H9 (cell line): ENCODE results near the gene ATP11B. TPM values are rescaled to one million over a fixed set of nuclear protein-coding genes. Genes with fewer than 3 reads are reported as not detected.

Experiments used
- DNase-seq: peaks from one replicate; pipeline ENCODE4 v3.0.0-alpha.2; 2017
- H2AFZ ChIP-seq: one replicate; pipeline ENCODE4 v1.6.1; 2013; ENCODE audit warnings: mild to moderate bottlenecking, low read length, control low read depth, moderate library complexity
- H2AK5ac ChIP-seq: 2 replicates; pipeline ENCODE4 v1.6.1; 2013; ENCODE audit warnings: low read length, control low read depth, mixed read lengths; ENCODE audit not compliant: insufficient read length
- H2BK120ac ChIP-seq: one replicate; pipeline ENCODE4 v1.6.1; 2013; ENCODE audit warnings: low read depth, mild to moderate bottlenecking, low read length, control low read depth, inconsistent platforms; ENCODE audit not compliant: poor library complexity, severe bottlenecking
- H2BK12ac ChIP-seq: 2 replicates; pipeline ENCODE4 v1.6.1; 2013; ENCODE audit warnings: low read length, control low read depth, mixed read lengths, low read depth; ENCODE audit not compliant: insufficient read length
- H2BK15ac ChIP-seq: 2 replicates; pipeline ENCODE4 v1.6.1; 2013; ENCODE audit warnings: low read depth, low read length, control low read depth
- H2BK20ac ChIP-seq: one replicate; pipeline ENCODE4 v1.6.1; 2013; ENCODE audit warnings: low read depth, mild to moderate bottlenecking, low read length, control low read depth, inconsistent platforms; ENCODE audit not compliant: poor library complexity, severe bottlenecking
- H2BK5ac ChIP-seq: 2 replicates; pipeline ENCODE4 v1.6.1; 2013; ENCODE audit warnings: low read length, control low read depth, mixed read lengths; ENCODE audit not compliant: insufficient read length
- H3K14ac ChIP-seq: 2 replicates; pipeline ENCODE4 v1.6.1; 2013; ENCODE audit warnings: low read length, control low read depth; ENCODE audit not compliant: insufficient read depth
- H3K18ac ChIP-seq: 2 replicates; pipeline ENCODE4 v1.6.1; 2013; ENCODE audit warnings: low read depth, mild to moderate bottlenecking, mixed read lengths, low read length, control low read depth; ENCODE audit not compliant: insufficient read length
- H3K23ac ChIP-seq: 2 replicates; pipeline ENCODE4 v1.6.1; 2013; ENCODE audit warnings: low read length, control low read depth, mixed read lengths, low read depth; ENCODE audit not compliant: insufficient read length
- H3K23me2 ChIP-seq: 2 replicates; pipeline ENCODE4 v1.6.1; 2013; ENCODE audit warnings: low read depth, mild to moderate bottlenecking, mixed read lengths, low read length, control low read depth; ENCODE audit not compliant: insufficient read length, poor library complexity, severe bottlenecking
- H3K27ac ChIP-seq: 2 replicates; pipeline ENCODE4 v1.5.1; 2013; ENCODE audit warnings: low read length, control low read depth, mixed read lengths, low read depth; ENCODE audit not compliant: insufficient read length
- H3K27me3 ChIP-seq: 2 replicates; pipeline ENCODE4 v1.6.1; 2013; ENCODE audit warnings: low read length, control low read depth, inconsistent platforms; ENCODE audit not compliant: insufficient read depth
- H3K4ac ChIP-seq: 2 replicates; pipeline ENCODE4 v1.6.1; 2013; ENCODE audit warnings: low read depth, mild to moderate bottlenecking, control low read depth, inconsistent platforms, low read length, moderate library complexity
- H3K4me1 ChIP-seq: 2 replicates; pipeline ENCODE4 v1.6.1; 2013; ENCODE audit warnings: low read length, control low read depth, inconsistent platforms; ENCODE audit not compliant: insufficient read depth
- H3K4me2 ChIP-seq: 2 replicates; pipeline ENCODE4 v1.6.1; 2013; ENCODE audit warnings: low read length, control low read depth, mixed read lengths; ENCODE audit not compliant: insufficient read length, insufficient read depth
- H3K56ac ChIP-seq: 2 replicates; pipeline ENCODE4 v1.6.1; 2013; ENCODE audit warnings: low read depth, mild to moderate bottlenecking, mixed read lengths, low read length, control low read depth; ENCODE audit not compliant: insufficient read length
- H3K79me1 ChIP-seq: 2 replicates; pipeline ENCODE4 v1.6.1; 2013; ENCODE audit warnings: low read depth, mild to moderate bottlenecking, moderate library complexity, low read length, control low read depth, inconsistent platforms; ENCODE audit not compliant: insufficient read depth, poor library complexity, severe bottlenecking
- H3K79me2 ChIP-seq: 2 replicates; pipeline ENCODE4 v1.6.1; 2013; ENCODE audit warnings: low read length, control low read depth, inconsistent platforms; ENCODE audit not compliant: insufficient read depth
- H3K9ac ChIP-seq: 2 replicates; pipeline ENCODE4 v1.6.1; 2013; ENCODE audit warnings: low read length, control low read depth, mixed read lengths; ENCODE audit not compliant: insufficient read length; ENCODE audit errors: extremely low read depth
- H3K9me3 ChIP-seq: one replicate; pipeline ENCODE4 v1.6.1; 2013; ENCODE audit warnings: low read depth, low read length, inconsistent platforms; ENCODE audit not compliant: control insufficient read depth
- H3T11ph ChIP-seq: one replicate; pipeline ENCODE4 v1.6.1; 2013; ENCODE audit warnings: mild to moderate bottlenecking, low read length, control low read depth, inconsistent platforms
- H4K20me1 ChIP-seq: one replicate; pipeline ENCODE4 v1.6.1; 2013; ENCODE audit not compliant: control insufficient read depth, insufficient read length, insufficient read depth
- H4K5ac ChIP-seq: 2 replicates; pipeline ENCODE4 v1.6.1; 2013; ENCODE audit warnings: low read depth, mild to moderate bottlenecking, mixed read lengths, low read length, control low read depth; ENCODE audit not compliant: insufficient read length
- H4K8ac ChIP-seq: replicated peaks from 2 replicates; pipeline ENCODE4 v1.6.1; 2013; ENCODE audit warnings: low read length, control low read depth, mixed read lengths, low read depth; ENCODE audit not compliant: insufficient read length
- H4K91ac ChIP-seq: 2 replicates; pipeline ENCODE4 v1.6.1; 2013; ENCODE audit warnings: low read depth, mild to moderate bottlenecking, moderate library complexity, mixed read lengths, low read length, control low read depth; ENCODE audit not compliant: insufficient read length
- H3K27ac Mint-ChIP-seq, 3 experiments: 2 replicates in 2 of 3; 3 replicates in 1 of 3; pipeline ENCODE4 v1.8.0; 2020 to 2021; ENCODE audit warnings: mixed read lengths in 3 of 3, mild to moderate bottlenecking in 1 of 3, moderate library complexity in 1 of 3
- H3K27me3 Mint-ChIP-seq: 2 replicates; pipeline ENCODE4 v1.8.0; 2021; ENCODE audit warnings: low read depth, mild to moderate bottlenecking, moderate library complexity, mixed read lengths
- H3K36me3 Mint-ChIP-seq, 3 experiments: 2 replicates in 2 of 3; 3 replicates in 1 of 3; pipeline ENCODE4 v1.8.0; 2020 to 2021; ENCODE audit warnings: low read depth in 3 of 3, mixed read lengths in 3 of 3; ENCODE audit not compliant: insufficient read depth in 1 of 3
- H3K4me1 Mint-ChIP-seq, 2 experiments: 2 replicates each; pipeline ENCODE4 v1.8.0; 2020; ENCODE audit warnings: mixed read lengths in 2 of 2
- H3K4me3 Mint-ChIP-seq, 2 experiments: 2 replicates in 1 of 2; 3 replicates in 1 of 2; pipeline ENCODE4 v1.8.0; 2020 to 2021; ENCODE audit warnings: mild to moderate bottlenecking in 2 of 2, mixed read lengths in 2 of 2, moderate library complexity in 1 of 2
- H3K9me3 Mint-ChIP-seq, 2 experiments: 2 replicates in 1 of 2; 3 replicates in 1 of 2; pipeline ENCODE4 v1.8.0; 2020; ENCODE audit warnings: mild to moderate bottlenecking in 2 of 2, mixed read lengths in 2 of 2, moderate library complexity in 1 of 2
- CTCF ChIP-seq: fragments of 200-600 bp; sonication (generic); conservative IDR thresholded peaks from 3 replicates; pipeline ENCODE4 v1.8.0; 2021; ENCODE audit warnings: antibody characterized with exemption, mild to moderate bottlenecking
- WGBS: extraction: QIAGEN DNeasy Blood & Tissue Kit; methylation state at CpG from one replicate; pipeline ENCODE4 v1.1.7; 2013; ENCODE audit warnings: missing lambda C conversion rate, low lambda C conversion rate, mixed read lengths; ENCODE audit not compliant: insufficient read length; ENCODE audit errors: extremely low coverage; 5-methylcytosine and 5-hydroxymethylcytosine counted together
- total RNA-seq: library from RNA; stranded (reverse); gene quantifications from 2 replicates; pipeline ENCODE4 v1.2.1, GENCODE V29; 2021

ATP11B gene
- total RNA-seq, 1 experiment from 2014 or later, result 30.0 TPM

- Histone ChIP-seq H2BK15ac (no peak overlapping the region), H2BK12ac (no peak overlapping the region), H3K79me2 (no peaks in the 10 kb centered on the region; the same call in 1 of the 2 replicates), H3T11ph (no peak overlapping the region), H2AFZ (no peak overlapping the region), H4K91ac (no peak overlapping the region), H2BK120ac (no peak overlapping the region), H4K20me1 (no peaks in the 10 kb centered on the region), H3K9me3 (no peaks in the 10 kb centered on the region), H3K4me2 (no peak overlapping the region), H3K27ac (no peak overlapping the region), H3K9ac (no peak overlapping the region), H3K79me1 (no peaks in the 10 kb centered on the region), H4K5ac (no peak overlapping the region), H3K27me3 (no peaks in the 10 kb centered on the region), H3K4ac (no peak overlapping the region), H3K23me2 (no peaks in the 10 kb centered on the region), H3K4me1 (no peaks in the 10 kb centered on the region; the same call in 1 of the 2 replicates), H3K23ac (no peak overlapping the region), H2BK5ac (no peak overlapping the region), H2BK20ac (no peak overlapping the region), H2AK5ac (no peak overlapping the region), H3K56ac (no peak overlapping the region), H4K8ac (no peak overlapping the region), H3K18ac (no peak overlapping the region), H3K14ac (no peak overlapping the region)
- Mint-ChIP-seq H3K9me3 (peaks cover 0 to 9% of the 10 kb centered on the region in 2 experiments; a peak in 3 of 5 replicates), H3K27ac (peak overlapping the region; percentile 32 to 92 (median 68); a peak in 5 of 7 replicates), H3K4me1 (peaks cover 17 to 24% of the 10 kb centered on the region in 2 experiments), H3K27me3 (no peaks in the 10 kb centered on the region), H3K4me3 (no peak overlapping the region), H3K36me3 (peaks cover 3 to 6% (median 5%) of the 10 kb centered on the region in 3 experiments; a peak in 3 of 7 replicates)
- no peak for DNase-seq
- no peak for TF ChIP-seq CTCF
- WGBS, result no CpG with 5 or more reads among the region's 4 CpGs
These were observed 143.1 kb downstream of the ATP11B start for GRCh38 chr3:182936239-182936917.
